GM19467 (cell line): ENCODE results near the gene AGPAT2.

Source experiments
- ATAC-seq: cut with Tn5 transposase; IDR thresholded peaks from one replicate; pipeline ENCODE4 v1.9.1; 2021; ENCODE audit warnings: mild to moderate bottlenecking, moderate library complexity; ENCODE audit not compliant: unreplicated experiment

Gene AGPAT2

GRCh38 chr9:136675477-136676296, 11.6 kb downstream of the AGPAT2 start:
- ATAC-seq: no peak

GRCh38 chr9:136674786-136675349, 12.4 kb downstream of the AGPAT2 start:
- ATAC-seq: no peak

GRCh38 chr9:136673975-136674785, 13.1 kb downstream of the AGPAT2 start:
- ATAC-seq: no peak

GRCh38 chr9:136673088-136673974, 13.9 kb downstream of the AGPAT2 start:
- no peak for ATAC-seq

GRCh38 chr9:136672431-136673087, 14.7 kb downstream of the AGPAT2 start:
- no peak for ATAC-seq

- no peak for ATAC-seq
Measured at GRCh38 chr9:136671646-136672430, 15.4 kb downstream of the AGPAT2 start.

- no peak for ATAC-seq
Measured at GRCh38 chr9:136671254-136671614, 16.0 kb downstream of the AGPAT2 start.

GRCh38 chr9:136670576-136671253, 16.5 kb downstream of the AGPAT2 start:
- no peak for ATAC-seq

GRCh38 chr9:136669791-136670464, 17.3 kb downstream of the AGPAT2 start:
- no peak for ATAC-seq

GRCh38 chr9:136668983-136669790, 18.1 kb downstream of the AGPAT2 start:
- no peak for ATAC-seq

GRCh38 chr9:136667940-136668760, 19.1 kb downstream of the AGPAT2 start:
- no peak for ATAC-seq

- no peak for ATAC-seq
Measured at GRCh38 chr9:136667214-136667939, 19.9 kb downstream of the AGPAT2 start.

- ATAC-seq: no peak
Measured at GRCh38 chr9:136666372-136667213, 20.7 kb downstream of the AGPAT2 start.

GRCh38 chr9:136665704-136666371, 21.4 kb downstream of the AGPAT2 start:
- ATAC-seq: no peak
